ENCODE results near the gene SPATA6L. TPM values are rescaled to one million over a fixed set of nuclear protein-coding genes. Genes with fewer than 3 reads are reported as not detected.

Gene SPATA6L
- polyA plus RNA-seq, 3 donors, result 2.5 to 6.7 (median 4.6) TPM

GRCh38 chr9:4588721-4589120 lies 77.6 kb downstream of the SPATA6L start:
- no peak for DNase-seq

GRCh38 chr9:4585135-4585534 lies 81.1 kb downstream of the SPATA6L start:
- no peak for DNase-seq

DNA sequence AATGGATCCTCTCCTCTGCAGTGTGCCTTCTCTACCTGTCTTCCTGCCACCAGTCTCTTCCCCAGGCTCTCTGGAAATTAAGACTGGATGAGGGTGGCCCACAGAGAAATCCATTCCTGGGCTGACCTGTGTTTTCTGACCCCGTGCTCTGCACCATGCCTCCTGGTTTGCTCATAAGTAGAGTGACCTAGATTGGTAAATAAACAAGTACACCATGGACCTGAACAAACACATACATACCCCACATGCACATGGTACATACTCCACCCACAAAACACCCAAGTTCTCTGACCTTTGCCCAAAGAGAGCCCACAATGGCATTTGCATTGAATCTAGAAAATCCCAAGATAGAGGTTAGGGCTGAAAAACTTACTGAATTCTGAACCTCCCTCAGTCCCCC lies 81.6 kb downstream of the SPATA6L start:
- no peak for DNase-seq

GRCh38 chr9:4583001-4583400 lies 83.3 kb downstream of the SPATA6L start:
- no peak for DNase-seq

DNA sequence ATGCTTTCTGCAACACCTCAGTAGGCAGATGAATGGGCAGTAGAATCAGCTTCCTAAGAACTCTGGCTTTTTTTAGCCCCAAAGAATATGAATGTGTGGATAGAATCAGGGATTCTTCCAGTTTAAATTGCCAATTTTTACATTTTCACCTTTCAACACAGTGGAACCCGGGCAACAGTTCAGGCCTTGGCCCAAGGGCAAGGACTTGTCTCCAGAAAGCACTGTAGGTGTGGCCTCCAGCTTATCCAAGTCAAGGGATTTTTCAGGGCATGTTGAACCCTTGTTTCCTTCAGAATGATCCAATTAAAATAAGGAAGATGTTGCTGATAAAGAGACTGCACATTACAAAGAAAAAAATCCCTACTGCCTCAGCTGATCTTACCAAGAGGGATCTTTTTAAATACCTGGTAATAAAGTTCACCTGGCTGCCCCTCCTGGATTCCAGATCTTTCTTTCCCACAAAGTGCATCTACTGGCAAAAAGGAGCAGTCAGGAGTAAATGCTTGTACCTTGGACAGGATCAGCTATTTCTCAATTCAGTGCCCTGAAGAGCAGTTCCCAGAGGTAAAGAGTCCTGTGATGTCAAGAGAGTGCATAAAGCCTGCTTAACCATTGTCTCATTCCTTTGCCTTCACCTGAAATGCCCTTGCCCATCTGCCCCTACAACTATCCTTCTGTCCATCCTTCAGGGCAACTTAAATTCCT lies 84.3 kb downstream of the SPATA6L start:
- DNase-seq, result no peak

DNA sequence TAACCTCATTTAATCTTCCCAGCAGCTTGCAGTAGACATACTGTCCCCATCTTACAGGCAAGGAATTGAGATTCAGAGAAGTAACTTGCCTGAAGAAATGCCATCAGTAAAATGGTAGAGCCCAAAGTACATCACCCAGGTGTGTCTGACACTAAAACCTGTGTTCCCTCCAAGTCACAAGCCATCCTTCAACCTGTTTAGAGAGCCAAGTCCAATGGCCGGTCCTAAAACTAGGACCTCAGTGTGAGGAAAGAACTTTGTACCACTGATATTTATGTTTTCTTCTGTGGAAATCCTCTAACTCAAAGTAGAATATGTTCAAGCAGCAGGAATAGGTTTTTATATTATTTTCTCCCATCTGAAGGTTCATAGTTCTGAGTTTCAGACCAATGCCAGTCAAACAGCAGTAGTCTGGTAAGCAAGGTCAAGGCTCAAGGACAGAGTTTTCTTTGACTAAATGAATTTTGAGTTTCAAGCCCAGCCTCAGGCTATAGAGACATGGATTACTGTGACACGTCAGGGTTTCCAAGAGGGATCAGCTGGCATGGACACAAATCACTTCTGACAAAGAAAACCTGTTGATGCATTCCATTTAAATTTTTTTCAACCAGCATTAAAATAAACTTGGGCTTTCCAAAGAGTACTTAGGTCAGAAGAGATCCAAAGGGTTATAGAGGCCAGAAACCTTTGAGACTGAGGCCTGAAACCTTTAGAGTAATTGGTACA lies 85.1 kb downstream of the SPATA6L start:
- DNase-seq, result no peak

- DNase-seq, result no peak
These were observed 87.3 kb downstream of the SPATA6L start for GRCh38 chr9:4579001-4579400.

GRCh38 chr9:4576448-4576847 lies 89.8 kb downstream of the SPATA6L start:
- no peak for DNase-seq

DNA sequence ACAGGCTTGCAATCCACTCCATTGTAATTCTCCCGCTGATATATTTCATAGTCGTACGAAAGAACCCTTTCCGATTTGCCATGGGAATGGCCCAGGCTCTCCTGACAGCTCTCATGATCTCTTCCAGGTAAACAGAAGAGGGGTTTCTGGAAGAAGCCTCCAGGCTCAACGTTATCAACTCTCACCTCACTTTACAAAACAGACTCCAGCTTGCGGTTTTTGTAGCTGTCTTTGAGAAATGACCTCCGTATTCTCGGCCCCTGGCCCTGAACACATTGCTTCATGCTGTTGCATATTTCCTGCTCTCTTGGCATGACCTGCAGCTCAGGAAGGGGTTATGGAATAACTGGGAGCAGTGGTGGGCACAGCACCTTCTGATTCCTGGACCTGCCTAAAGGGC lies 90.3 kb downstream of the SPATA6L start:
- no peak for DNase-seq

DNA sequence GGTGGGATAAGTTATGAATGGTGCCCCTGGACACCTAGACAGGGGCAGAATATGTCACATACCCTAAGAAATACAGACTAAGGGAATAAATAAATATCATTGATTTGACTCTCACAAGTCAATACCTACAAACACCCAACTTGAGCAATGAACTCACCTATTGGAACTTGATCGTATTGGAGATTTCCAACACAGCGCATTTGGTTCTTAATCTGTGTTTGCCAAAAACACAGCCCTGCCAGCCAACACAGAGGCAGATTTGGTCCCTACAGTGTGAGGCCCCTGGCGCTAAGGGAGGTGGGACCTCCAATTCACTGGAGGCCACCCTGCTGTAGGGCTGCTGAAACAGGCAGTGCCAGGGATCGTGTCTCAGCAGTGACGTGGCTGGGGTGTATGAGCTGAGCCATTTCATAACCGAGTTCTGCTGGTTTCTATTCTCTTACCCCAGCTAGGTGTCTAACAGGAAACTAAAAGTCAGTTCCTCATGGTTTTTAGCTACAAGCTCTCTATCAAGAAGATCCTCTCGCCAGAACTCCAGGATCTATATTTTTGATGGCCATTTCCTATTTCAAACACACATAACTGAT lies 91.5 kb downstream of the SPATA6L start:
- DNase-seq, result no peak

DNA sequence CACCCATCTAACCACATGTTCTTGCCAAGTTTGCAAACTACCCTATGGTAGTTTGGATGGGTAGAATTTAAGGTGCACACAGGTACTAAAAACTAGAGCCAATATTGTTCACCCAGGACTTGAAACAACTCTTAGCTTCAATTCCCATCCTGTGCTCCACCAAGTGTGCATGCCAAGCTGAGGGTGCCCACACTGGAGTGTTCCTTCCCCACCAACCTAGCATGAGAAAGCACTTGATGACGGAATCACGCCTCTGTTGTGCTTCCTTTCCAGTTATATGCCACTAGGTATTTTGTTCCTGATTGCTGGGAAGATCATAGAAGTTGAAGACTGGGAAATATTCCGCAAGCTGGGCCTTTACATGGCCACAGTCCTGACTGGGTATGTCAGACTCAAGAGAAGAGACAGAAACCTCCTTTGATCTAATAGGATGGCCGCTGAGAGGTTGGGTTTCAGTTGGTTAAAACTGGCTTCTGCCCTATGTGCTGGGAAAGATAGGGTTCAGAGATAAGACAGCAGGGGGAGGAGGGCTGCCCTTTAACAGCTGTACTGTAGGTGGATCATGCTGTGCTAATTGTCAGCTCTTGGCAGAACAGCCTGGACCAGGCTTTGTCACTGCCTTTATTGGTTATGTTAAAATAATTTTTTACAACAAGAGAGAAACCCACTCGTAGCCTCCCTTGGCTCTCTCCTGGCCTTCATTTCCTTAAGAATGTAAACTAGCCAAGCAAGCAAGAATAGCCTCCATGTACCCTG lies 92.5 kb downstream of the SPATA6L start:
- DNase-seq, result no peak

- DNase-seq, result no peak
These were observed 93.1 kb downstream of the SPATA6L start for GRCh38 chr9:4573176-4573575.

- no peak for DNase-seq
These were observed 94.0 kb downstream of the SPATA6L start for GRCh38 chr9:4572184-4572826.

- no peak for DNase-seq
These were observed 97.2 kb downstream of the SPATA6L start for GRCh38 chr9:4569101-4569500.

DNA sequence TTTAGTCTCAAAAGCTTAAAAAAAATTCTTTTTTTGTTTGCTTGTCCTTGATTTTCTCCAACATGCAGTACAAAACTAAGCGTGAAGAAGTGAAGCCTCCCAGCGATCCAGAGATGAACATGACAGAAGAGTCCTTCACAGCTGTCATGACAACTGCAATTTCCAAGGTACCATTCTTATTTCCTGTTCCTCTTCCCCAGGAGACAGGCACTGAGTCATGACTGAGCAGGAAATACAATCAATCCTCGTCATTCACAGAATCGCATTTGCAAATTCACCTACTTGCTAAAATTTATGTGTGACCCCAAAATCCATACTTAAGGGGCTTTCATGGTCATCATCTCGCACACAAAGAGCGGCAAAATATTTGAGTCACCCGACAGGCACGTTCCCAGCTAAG lies 98.7 kb downstream of the SPATA6L start:
- DNase-seq, result no peak

DNA sequence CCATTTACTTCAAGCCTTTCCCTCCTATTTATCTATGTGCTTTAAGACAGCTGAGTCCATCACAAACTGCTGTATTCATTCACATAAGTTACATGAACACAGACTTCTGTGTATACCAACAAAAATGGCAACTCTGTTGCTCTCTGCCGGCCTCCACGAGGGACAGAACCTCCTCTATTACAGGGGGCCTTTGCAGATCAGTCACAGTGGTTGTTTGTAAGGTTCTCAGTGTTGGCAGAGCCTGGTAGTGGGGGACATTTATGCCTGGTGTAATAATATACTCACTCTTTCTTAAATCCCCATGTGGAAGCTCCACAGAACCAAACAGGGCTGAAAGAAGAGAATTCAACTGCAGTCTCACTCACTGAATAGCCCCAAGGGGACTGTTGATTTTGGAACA lies 99.5 kb downstream of the SPATA6L start:
- no peak for DNase-seq

GRCh38 chr9:4563105-4563504 lies 103.2 kb downstream of the SPATA6L start:
- DNase-seq, result no peak

GRCh38 chr9:4559261-4560182 lies 106.8 kb downstream of the SPATA6L start:
- no peak for DNase-seq

GRCh38 chr9:4558371-4558998 lies 107.8 kb downstream of the SPATA6L start:
- no peak for DNase-seq

DNA sequence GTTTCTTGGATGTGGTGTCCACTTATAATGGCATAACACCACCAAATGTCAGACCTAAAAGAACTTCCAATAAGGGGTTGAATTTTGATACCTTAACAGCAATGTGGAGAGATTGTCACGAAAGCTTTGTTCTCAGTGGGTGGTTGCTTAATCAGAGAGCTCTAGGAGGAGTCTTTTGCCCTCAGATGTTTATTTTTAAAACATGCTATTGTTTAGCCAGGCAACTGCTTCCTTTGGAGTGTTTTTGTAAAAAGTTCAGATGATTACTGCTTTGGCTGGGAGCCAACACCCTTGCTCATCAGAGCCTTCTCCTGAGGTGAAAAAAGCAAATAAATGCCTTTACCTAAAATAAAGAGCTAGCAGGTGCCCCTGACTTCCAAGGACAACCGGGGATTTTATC lies 111.0 kb downstream of the SPATA6L start:
- no peak for DNase-seq
